Measurements from ENCODE around the gene SYNPO2L. TPM values are rescaled to one million over a fixed set of nuclear protein-coding genes. Genes with fewer than 3 reads are reported as not detected.
"Not testable (repeated sequence)": the region's sequence is repeated elsewhere in the genome, so short reads cannot be mapped to it uniquely, and the experiment has no call there.

The SYNPO2L gene
- 0.04 TPM for polyA plus RNA-seq (2013, experiment 1 of 2)
- polyA plus RNA-seq (2013, experiment 2 of 2): 0.04 TPM

- H2BK5ac ChIP-seq (ENCODE audit: low read length): no peak within 1 kb of the TSS
- H2AFZ ChIP-seq (ENCODE audit: low read length): no peak within 1 kb of the TSS
Observed at GRCh38 chr10:73655990-73656298, at the start of gene SYNPO2L. TSS of gene SYNPO2L (minus strand) at chr10:73656029. CDS start at chr10:73655922, 107 bp downstream.

GRCh38 chr10:73703924-73704323, 48.1 kb upstream of the SYNPO2L start:
- not testable (repeated sequence) for H2BK120ac ChIP-seq (ENCODE audit: low read depth, low read length); H3K9me3 ChIP-seq (replicated peaks in 1 of 2; ENCODE audit: control insufficient read depth in 2 of 2, insufficient read depth in 1 of 2, low read depth in 1 of 2, low read length in 2 of 2); H2BK12ac ChIP-seq (ENCODE audit: low read length); H2BK15ac ChIP-seq (ENCODE audit: low read length); H3K27me3 ChIP-seq (ENCODE audit: control insufficient read depth in 3 of 3, insufficient read depth in 3 of 3, low read depth in 1 of 3, low read length in 3 of 3); H3K4me1 ChIP-seq (ENCODE audit: control insufficient read depth in 2 of 2, insufficient read depth in 1 of 2, low read depth in 1 of 2, low read length in 2 of 2); H2AK5ac ChIP-seq (ENCODE audit: low read depth, low read length); H3K18ac ChIP-seq (ENCODE audit: low read length); H3K23ac ChIP-seq (ENCODE audit: low read depth, low read length, poor library complexity); H3K14ac ChIP-seq (ENCODE audit: low read length); H3K4me2 ChIP-seq (ENCODE audit: insufficient read depth, low read length, poor library complexity, severe bottlenecking); H3K27ac ChIP-seq (replicated peaks; ENCODE audit: low read length); H2BK5ac ChIP-seq (ENCODE audit: low read length); H4K91ac ChIP-seq (ENCODE audit: low read depth, low read length, poor library complexity); DNase-seq (ENCODE audit: low spot score); H3K4ac ChIP-seq (ENCODE audit: low read length); H3K4me3 ChIP-seq (ENCODE audit: low read length in 2 of 2); H2AFZ ChIP-seq (ENCODE audit: low read length); H4K8ac ChIP-seq (ENCODE audit: low read depth, low read length); H3K79me1 ChIP-seq (ENCODE audit: low read depth, low read length); H3K9ac ChIP-seq (ENCODE audit: low read depth, low read length, poor library complexity)
- H3K36me3 ChIP-seq (replicated peaks in 1 of 2; ENCODE audit: control insufficient read depth in 2 of 2, insufficient read depth in 2 of 2, low read length in 2 of 2): peaks cover 0 to 13% of the 10 kb centered on the region in 2 donors

More at GRCh38 chr10:73655990-73656298, at the start of gene SYNPO2L:
- DNase-seq (ENCODE audit: low spot score): no peak
- Histone ChIP-seq H3K18ac (ENCODE audit: low read length) (no peak within 1 kb of the TSS), H3K23ac (ENCODE audit: low read depth, low read length, poor library complexity) (no peak within 1 kb of the TSS), H2AK5ac (ENCODE audit: low read depth, low read length) (no peak within 1 kb of the TSS), H2BK15ac (ENCODE audit: low read length) (no peak within 1 kb of the TSS), H4K91ac (ENCODE audit: low read depth, low read length, poor library complexity) (no peak within 1 kb of the TSS), H3K4me2 (ENCODE audit: insufficient read depth, low read length, poor library complexity, severe bottlenecking) (no peak within 1 kb of the TSS), H3K14ac (ENCODE audit: low read length) (peak within 1 kb of the TSS; percentile 47), H3K4me1 (ENCODE audit: control insufficient read depth in 2 of 2, insufficient read depth in 1 of 2, low read depth in 1 of 2, low read length in 2 of 2) (no peaks in the 10 kb centered on the region), H3K36me3 (replicated peaks in 1 of 2; ENCODE audit: control insufficient read depth in 2 of 2, insufficient read depth in 2 of 2, low read length in 2 of 2) (no peaks in the 10 kb centered on the region), H2BK12ac (ENCODE audit: low read length) (peak within 1 kb of the TSS; percentile 41), H3K79me1 (ENCODE audit: low read depth, low read length) (peaks cover 4% of the 10 kb centered on the region), H3K4me3 (ENCODE audit: low read length in 2 of 2) (no peak within 1 kb of the TSS), H4K8ac (ENCODE audit: low read depth, low read length) (no peak within 1 kb of the TSS), H3K9ac (ENCODE audit: low read depth, low read length, poor library complexity) (peak within 1 kb of the TSS; percentile 80), H3K27me3 (ENCODE audit: control insufficient read depth in 3 of 3, insufficient read depth in 3 of 3, low read depth in 1 of 3, low read length in 3 of 3) (no peaks in the 10 kb centered on the region), H3K9me3 (replicated peaks in 1 of 2; ENCODE audit: control insufficient read depth in 2 of 2, insufficient read depth in 1 of 2, low read depth in 1 of 2, low read length in 2 of 2) (no peaks in the 10 kb centered on the region), H2BK120ac (ENCODE audit: low read depth, low read length) (no peak within 1 kb of the TSS), H3K4ac (ENCODE audit: low read length) (no peak within 1 kb of the TSS), H3K27ac (replicated peaks; ENCODE audit: low read length) (no peak within 1 kb of the TSS)
- WGBS, 2 donors (ENCODE audit: extremely low coverage in 2 of 2, insufficient read length in 2 of 2, insufficient replicate concordance in 1 of 2): no CpG with 5 or more reads among the region's 5 CpGs

- not testable (repeated sequence) for H3K36me3 ChIP-seq (replicated peaks in 1 of 2; ENCODE audit: control insufficient read depth in 2 of 2, insufficient read depth in 2 of 2, low read length in 2 of 2); H3K4me3 ChIP-seq (ENCODE audit: low read length in 2 of 2); H2AFZ ChIP-seq (ENCODE audit: low read length); H2BK15ac ChIP-seq (ENCODE audit: low read length); H2BK12ac ChIP-seq (ENCODE audit: low read length); H2BK120ac ChIP-seq (ENCODE audit: low read depth, low read length); H2BK5ac ChIP-seq (ENCODE audit: low read length); H3K14ac ChIP-seq (ENCODE audit: low read length); H3K79me1 ChIP-seq (ENCODE audit: low read depth, low read length); H3K27ac ChIP-seq (replicated peaks; ENCODE audit: low read length); H3K9me3 ChIP-seq (replicated peaks in 1 of 2; ENCODE audit: control insufficient read depth in 2 of 2, insufficient read depth in 1 of 2, low read depth in 1 of 2, low read length in 2 of 2); H3K27me3 ChIP-seq (ENCODE audit: control insufficient read depth in 3 of 3, insufficient read depth in 3 of 3, low read depth in 1 of 3, low read length in 3 of 3); H3K4me2 ChIP-seq (ENCODE audit: insufficient read depth, low read length, poor library complexity, severe bottlenecking); DNase-seq (ENCODE audit: low spot score); H2AK5ac ChIP-seq (ENCODE audit: low read depth, low read length); H3K18ac ChIP-seq (ENCODE audit: low read length); H3K9ac ChIP-seq (ENCODE audit: low read depth, low read length, poor library complexity); H3K4me1 ChIP-seq (ENCODE audit: control insufficient read depth in 2 of 2, insufficient read depth in 1 of 2, low read depth in 1 of 2, low read length in 2 of 2); H3K23ac ChIP-seq (ENCODE audit: low read depth, low read length, poor library complexity); H4K8ac ChIP-seq (ENCODE audit: low read depth, low read length); H3K4ac ChIP-seq (ENCODE audit: low read length); H4K91ac ChIP-seq (ENCODE audit: low read depth, low read length, poor library complexity)
- WGBS, 2 donors (ENCODE audit: extremely low coverage in 2 of 2, insufficient read length in 2 of 2, insufficient replicate concordance in 1 of 2): no CpG with 5 or more reads among the region's 2 CpGs
Observed at GRCh38 chr10:73698819-73699218, 43.0 kb upstream of the SYNPO2L start.

- H3K27ac ChIP-seq (replicated peaks; ENCODE audit: low read length); H3K4me3 ChIP-seq (ENCODE audit: low read length in 2 of 2); H4K8ac ChIP-seq (ENCODE audit: low read depth, low read length); H3K4me2 ChIP-seq (ENCODE audit: insufficient read depth, low read length, poor library complexity, severe bottlenecking); H2BK5ac ChIP-seq (ENCODE audit: low read length); H3K18ac ChIP-seq (ENCODE audit: low read length); H3K9ac ChIP-seq (ENCODE audit: low read depth, low read length, poor library complexity); H4K91ac ChIP-seq (ENCODE audit: low read depth, low read length, poor library complexity); H2BK12ac ChIP-seq (ENCODE audit: low read length); H2AK5ac ChIP-seq (ENCODE audit: low read depth, low read length); H3K9me3 ChIP-seq (replicated peaks in 1 of 2; ENCODE audit: control insufficient read depth in 2 of 2, insufficient read depth in 1 of 2, low read depth in 1 of 2, low read length in 2 of 2); H3K14ac ChIP-seq (ENCODE audit: low read length); H3K23ac ChIP-seq (ENCODE audit: low read depth, low read length, poor library complexity); H3K4me1 ChIP-seq (ENCODE audit: control insufficient read depth in 2 of 2, insufficient read depth in 1 of 2, low read depth in 1 of 2, low read length in 2 of 2); H3K4ac ChIP-seq (ENCODE audit: low read length); H2AFZ ChIP-seq (ENCODE audit: low read length); H2BK120ac ChIP-seq (ENCODE audit: low read depth, low read length); H3K27me3 ChIP-seq (ENCODE audit: control insufficient read depth in 3 of 3, insufficient read depth in 3 of 3, low read depth in 1 of 3, low read length in 3 of 3); H3K36me3 ChIP-seq (replicated peaks in 1 of 2; ENCODE audit: control insufficient read depth in 2 of 2, insufficient read depth in 2 of 2, low read length in 2 of 2); DNase-seq (ENCODE audit: low spot score); H3K79me1 ChIP-seq (ENCODE audit: low read depth, low read length); H2BK15ac ChIP-seq (ENCODE audit: low read length): not testable (repeated sequence)
- WGBS, 2 donors (ENCODE audit: extremely low coverage in 2 of 2, insufficient read length in 2 of 2, insufficient replicate concordance in 1 of 2): no CpG with 5 or more reads among the region's 16 CpGs
Observed at GRCh38 chr10:73697675-73698159, 41.9 kb upstream of the SYNPO2L start, which contains the start of gene AGAP5. TSS of gene AGAP5 (minus strand) at chr10:73698109. CDS start at chr10:73697755, 354 bp downstream.
